HepG2 (cell line): Measurements from ENCODE around the gene BFAR. TPM values are rescaled to one million over a fixed set of nuclear protein-coding genes. Genes with fewer than 3 reads are reported as not detected.

Experiments used
- ASH2L ChIP-seq: fragments of 300-600, 200-600 bp; sonication (generic); IDR thresholded peaks from 2 replicates; pipeline ENCODE4 v1.7.0; 2017; ENCODE audit warnings: low read depth, mild to moderate bottlenecking, moderate library complexity, mixed read lengths, low read length; ENCODE audit not compliant: insufficient read length
- ATF7 ChIP-seq, 2 experiments: fragments of 450-650 bp in 1 of 2; sonication (generic) in 1 of 2; formaldehyde crosslinking in 1 of 2; IDR thresholded peaks; 2 replicates each; pipeline versions ENCODE4 v1.4.0 to v1.6.1; 2016 to 2020; ENCODE audit warnings: antibody characterized with exemption in 1 of 2, mild to moderate bottlenecking in 1 of 2, missing genetic modification reagents in 1 of 2
- BRF2 ChIP-seq: sonication (generic); formaldehyde crosslinking; IDR thresholded peaks from 2 replicates; pipeline ENCODE4 v1.8.1; 2022; ENCODE audit warnings: mild to moderate bottlenecking, missing genetic modification reagents
- ELF4 ChIP-seq: sonication (generic); formaldehyde crosslinking; IDR thresholded peaks from 2 replicates; pipeline ENCODE4 v1.5.0; 2020; ENCODE audit warnings: missing genetic modification reagents, mild to moderate bottlenecking, moderate library complexity, borderline replicate concordance
- ERF ChIP-seq: IDR thresholded peaks from 2 replicates; pipeline ENCODE4 v1.6.1; 2018; ENCODE audit warnings: missing biosample characterization, missing genetic modification reagents
- ETV5 ChIP-seq: IDR thresholded peaks from 2 replicates; pipeline ENCODE4 v1.6.1; 2018; ENCODE audit warnings: missing biosample characterization, missing genetic modification reagents, inconsistent platforms, borderline replicate concordance
- FOXJ3 ChIP-seq: sonication (generic); formaldehyde crosslinking; IDR thresholded peaks from 2 replicates; pipeline ENCODE4 v1.4.0; 2020; ENCODE audit warnings: missing genetic modification reagents, mild to moderate bottlenecking, borderline replicate concordance
- FOXP1 ChIP-seq, 2 experiments: fragments of 450-650 bp in 1 of 2; IDR thresholded peaks; 2 replicates each; pipeline ENCODE4 v1.6.1; 2017 to 2018; ENCODE audit warnings: antibody characterized with exemption in 1 of 2
- GFI1 ChIP-seq: sonication (generic); formaldehyde crosslinking; IDR thresholded peaks from 2 replicates; pipeline ENCODE4 v1.5.0; 2020; ENCODE audit warnings: missing genetic modification reagents, mild to moderate bottlenecking, borderline replicate concordance
- HOXA3 ChIP-seq: sonication (generic); formaldehyde crosslinking; IDR thresholded peaks from 2 replicates; pipeline ENCODE4 v1.5.0; 2020; ENCODE audit warnings: missing genetic modification reagents
- HOXA5 ChIP-seq: sonication (generic); formaldehyde crosslinking; IDR thresholded peaks from 2 replicates; pipeline ENCODE4 v1.4.0; 2020; ENCODE audit warnings: missing genetic modification reagents
- KDM1A ChIP-seq: IDR thresholded peaks from 2 replicates; pipeline ENCODE4 v1.6.1; 2016; ENCODE audit warnings: missing compliant biosample characterization
- KDM4B ChIP-seq: sonication (generic); formaldehyde crosslinking; IDR thresholded peaks from 2 replicates; pipeline ENCODE4 v1.4.0; 2020; ENCODE audit warnings: missing genetic modification reagents
- KLF16 ChIP-seq, 2 experiments: sonication (generic) in 1 of 2; formaldehyde crosslinking in 1 of 2; IDR thresholded peaks; 2 replicates each; pipeline versions ENCODE4 v1.6.1 to v1.8.0; 2016 to 2023; ENCODE audit warnings: missing genetic modification reagents in 2 of 2, missing compliant biosample characterization in 1 of 2
- KMT2B ChIP-seq: IDR thresholded peaks from 2 replicates; pipeline ENCODE4 v1.6.1; 2016; ENCODE audit warnings: missing genetic modification reagents, missing compliant biosample characterization
- MXD4 ChIP-seq: IDR thresholded peaks from 2 replicates; pipeline ENCODE4 v1.6.1; 2016; ENCODE audit warnings: mild to moderate bottlenecking, missing biosample characterization, missing genetic modification reagents
- NR2F1 ChIP-seq, 2 experiments: fragments of 450-650 bp in 1 of 2; formaldehyde crosslinking in 1 of 2; IDR thresholded peaks; 2 replicates each; pipeline versions ENCODE4 v1.5.0 to v1.6.1; 2016 to 2020; ENCODE audit warnings: mild to moderate bottlenecking in 1 of 2, missing compliant biosample characterization in 1 of 2, missing genetic modification reagents in 1 of 2, moderate library complexity in 1 of 2
- RAD21 ChIP-seq: fragments of 450-650 bp; formaldehyde crosslinking; IDR thresholded peaks from 2 replicates; pipeline ENCODE4 v1.5.0; 2020; ENCODE audit warnings: mild to moderate bottlenecking
- RNF2 ChIP-seq: fragments of 450-650 bp; conservative IDR thresholded peaks from 2 replicates; pipeline ENCODE4 v1.6.1; 2016; ENCODE audit warnings: low read depth
- SALL1 ChIP-seq: sonication (generic); formaldehyde crosslinking; IDR thresholded peaks from 2 replicates; pipeline ENCODE4 v1.8.0; 2022; ENCODE audit warnings: mild to moderate bottlenecking, missing genetic modification reagents
- SKI ChIP-seq: fragments of 450-650 bp; IDR thresholded peaks from one replicate; pipeline ENCODE4 v1.6.1; 2018; ENCODE audit warnings: mild to moderate bottlenecking; ENCODE audit not compliant: partially characterized antibody
- TOPORS ChIP-seq: sonication (generic); formaldehyde crosslinking; IDR thresholded peaks from 2 replicates; pipeline ENCODE4 v1.8.0; 2023; ENCODE audit warnings: mild to moderate bottlenecking, missing genetic modification reagents
- ZBTB1 ChIP-seq: sonication (generic); formaldehyde crosslinking; IDR thresholded peaks from 2 replicates; pipeline ENCODE4 v1.4.0; 2020; ENCODE audit warnings: missing genetic modification reagents, borderline replicate concordance
- ZMAT5 ChIP-seq: sonication (generic); formaldehyde crosslinking; IDR thresholded peaks from 2 replicates; pipeline ENCODE4 v1.5.0; 2020; ENCODE audit warnings: mild to moderate bottlenecking, low read depth, missing genetic modification reagents, borderline replicate concordance
- ZNF251 ChIP-seq: sonication (generic); formaldehyde crosslinking; IDR thresholded peaks from 2 replicates; pipeline ENCODE4 v1.9.0; 2021; ENCODE audit warnings: mild to moderate bottlenecking, missing genetic modification reagents
- ZNF264 ChIP-seq: sonication (generic); formaldehyde crosslinking; IDR thresholded peaks from 2 replicates; pipeline ENCODE4 v1.4.0; 2020; ENCODE audit warnings: missing genetic modification reagents
- ZNF484 ChIP-seq: sonication (generic); formaldehyde crosslinking; IDR thresholded peaks from 2 replicates; pipeline ENCODE4 v1.5.1; 2020; ENCODE audit warnings: mild to moderate bottlenecking, low read depth, missing genetic modification reagents, borderline replicate concordance
- ZNF660 ChIP-seq: sonication (generic); formaldehyde crosslinking; IDR thresholded peaks from 2 replicates; pipeline ENCODE4 v1.5.1; 2020; ENCODE audit warnings: mild to moderate bottlenecking, low read depth, missing genetic modification reagents, borderline replicate concordance
- ZNF720 ChIP-seq: sonication (generic); formaldehyde crosslinking; IDR thresholded peaks from 2 replicates; pipeline ENCODE4 v1.4.0; 2020; ENCODE audit warnings: missing genetic modification reagents
- ZNF740 ChIP-seq: sonication (generic); formaldehyde crosslinking; IDR thresholded peaks from 2 replicates; pipeline ENCODE4 v1.4.0; 2020; ENCODE audit warnings: missing genetic modification reagents
- ZNF772 ChIP-seq: sonication (generic); formaldehyde crosslinking; IDR thresholded peaks from 2 replicates; pipeline ENCODE4 v1.5.0; 2020; ENCODE audit warnings: mild to moderate bottlenecking, missing genetic modification reagents
- polyA plus RNA-seq, 8 experiments: library from polyadenylated mRNA; depleted of rRNA in 3 of 8; stranded (reverse) in 7 of 8; unstranded in 1 of 8; fragments of >200 nt; fragmentation: Illumina TruSeq in 4 of 8; extraction: Trizol in 4 of 8; gene quantifications; 2 replicates each; pipeline versions ENCODE4 v1.2.1 to v1.2.3, GENCODE V29; 2011 to 2016; ENCODE audit warnings: low read depth in 4 of 8, missing spikeins in 1 of 8, mixed read lengths in 1 of 8; ENCODE audit not compliant: insufficient read depth in 1 of 8
- total RNA-seq, 5 experiments: library from RNA; depleted of rRNA; stranded (reverse); fragments of >200 nt; fragmentation: Illumina TruSeq; extraction: Trizol; gene quantifications; 2 replicates each; pipeline ENCODE4 v1.2.3, GENCODE V29; 2016; ENCODE audit warnings: low read depth in 1 of 5

The BFAR gene
- total and polyA plus RNA-seq, 2 of the 13 experiments (the other 11 are each of a cell fraction or from before 2014, with no cell fraction given): 96.9 to 120 TPM

- peak; percentile 95 for TF ChIP-seq MXD4
- peak; percentile 77 for TF ChIP-seq ZNF740 (CRISPR knock-in tag)
- TF ChIP-seq SALL1 (CRISPR knock-in tag): peak; percentile 90
- peak; percentile 87 for TF ChIP-seq BRF2 (CRISPR knock-in tag)
- no peak for TF ChIP-seq FOXP1 (IDR thresholded peaks at IDR 0.05)
- TF ChIP-seq FOXP1 (CRISPR knock-in tag; IDR thresholded peaks at IDR 0.05): no peak
- TF ChIP-seq KLF16 (CRISPR knock-in tag; IDR thresholded peaks at IDR 0.05): peak in 1 of 2 experiments; percentile 95; a peak in 2 of 4 replicates
- no peak for TF ChIP-seq ZBTB1 (CRISPR knock-in tag)
- TF ChIP-seq RAD21 (CRISPR knock-in tag): peak; percentile 81
- TF ChIP-seq ERF (CRISPR knock-in tag): peak; percentile 97
- TF ChIP-seq ZMAT5 (CRISPR knock-in tag): no peak
- 0 out of 2 replicates have a peak, but pooled peaks have one; percentile 48 for TF ChIP-seq RNF2
- TF ChIP-seq ZNF264: 0 out of 2 replicates have a peak, but pooled peaks have one; percentile 39
- peak; percentile 72; the same call in 1 of the 2 replicates for TF ChIP-seq ZNF772 (CRISPR knock-in tag)
- TF ChIP-seq HOXA3: peak; percentile 97
- peak; percentile 91 for TF ChIP-seq HOXA5 (CRISPR knock-in tag)
- peak; percentile 96 for TF ChIP-seq ASH2L
- TF ChIP-seq ETV5 (CRISPR knock-in tag): peak; percentile 91
- TF ChIP-seq ATF7 (IDR thresholded peaks at IDR 0.05): no peak
- peak; percentile 84 for TF ChIP-seq ATF7 (CRISPR knock-in tag; IDR thresholded peaks at IDR 0.05)
- no peak for TF ChIP-seq KDM1A (CRISPR knock-in tag)
- TF ChIP-seq SKI: peak; percentile 64
- peak; percentile 97; the same call in 1 of the 2 replicates for TF ChIP-seq KDM4B
- no peak for TF ChIP-seq ZNF484 (CRISPR knock-in tag)
- no peak for TF ChIP-seq ZNF720 (CRISPR knock-in tag)
- peak; percentile 62; the same call in 1 of the 2 replicates for TF ChIP-seq FOXJ3
- peak; percentile 90 for TF ChIP-seq TOPORS (CRISPR knock-in tag)
- TF ChIP-seq ELF4 (CRISPR knock-in tag): peak; percentile 89
- peak; percentile 92 for TF ChIP-seq KMT2B (CRISPR knock-in tag)
- TF ChIP-seq ZNF660: no peak
- peak; percentile 85; the same call in 1 of the 2 replicates for TF ChIP-seq GFI1
- no peak for TF ChIP-seq NR2F1 (CRISPR knock-in tag; IDR thresholded peaks at IDR 0.05)
- 0 out of 2 replicates have a peak, but pooled peaks have one; percentile 73 for TF ChIP-seq ZNF251 (CRISPR knock-in tag)
Measured at GRCh38 chr16:14629919-14630619, 2.7 kb upstream of the BFAR start, which contains the start of gene PARN (continued).
